ENCODE measurements around the gene KCNMB2. TPM values are rescaled to one million over a fixed set of nuclear protein-coding genes. Genes with fewer than 3 reads are reported as not detected.

Gene KCNMB2
- polyA plus RNA-seq, 3 donors = not detected

GRCh38 chr3:178777718-178778411 lies 241.6 kb downstream of the KCNMB2 start:
- Histone ChIP-seq H3K9ac (ENCODE audit: insufficient read depth, low read length, poor library complexity, severe bottlenecking) (no peak overlapping the region), H3K4me1 (ENCODE audit: control insufficient read depth in 1 of 2, insufficient read depth in 2 of 2, low read length in 2 of 2) (no peaks in the 10 kb centered on the region), H2AFZ (ENCODE audit: insufficient read depth, low read depth, low read length, poor library complexity, severe bottlenecking) (no peak overlapping the region), H3K36me3 (replicated peaks in 1 of 2; ENCODE audit: control insufficient read depth in 1 of 2, insufficient read depth in 2 of 2, low read length in 2 of 2) (no peaks in the 10 kb centered on the region), H3K4me2 (replicated peaks; ENCODE audit: extremely low read depth, low read length, poor library complexity, severe bottlenecking) (no peak overlapping the region), H3K4me3 (replicated peaks in 1 of 3; ENCODE audit: low read depth in 2 of 3, low read length in 3 of 3) (no peak overlapping the region), H3K27me3 (ENCODE audit: control insufficient read depth in 2 of 2, insufficient read depth in 2 of 2, low read length in 2 of 2) (no peaks in the 10 kb centered on the region), H4K20me1 (ENCODE audit: insufficient read depth, low read length) (no peaks in the 10 kb centered on the region), H3K79me2 (ENCODE audit: insufficient read depth, low read length) (no peaks in the 10 kb centered on the region), H3K27ac (ENCODE audit: low read depth in 1 of 2, low read length in 2 of 2) (no peak overlapping the region), H3K9me3 (replicated peaks in 1 of 2; ENCODE audit: control insufficient read depth in 1 of 2, insufficient read depth in 1 of 2, low read length in 2 of 2) (peaks cover 7 to 10% of the 10 kb centered on the region in 2 donors)
- Mint-ChIP-seq H3K27me3 (ENCODE audit: low read depth in 3 of 3) (no peaks in the 10 kb centered on the region), H3K36me3 (no peaks in the 10 kb centered on the region), H3K4me3 (no peak overlapping the region), H3K9me3 (peaks cover 0 to 9% (median 3%) of the 10 kb centered on the region in 7 donors), H3K27ac (no peak overlapping the region), H3K4me1 (no peaks in the 10 kb centered on the region)
- intact Hi-C loops (cut with micrococcal nuclease) = no loop called here
- DNase-seq = no peak
- TF ChIP-seq CTCF (IDR thresholded peaks at IDR 0.05) = no peak
- 100% methylated on average over 1 of the region's 4 CpGs for WGBS (ENCODE audit: insufficient coverage)

- Histone ChIP-seq H3K9ac (ENCODE audit: insufficient read depth, low read length, poor library complexity, severe bottlenecking) (no peak overlapping the region), H3K4me3 (replicated peaks in 1 of 3; ENCODE audit: low read depth in 2 of 3, low read length in 3 of 3) (no peak overlapping the region), H3K9me3 (replicated peaks in 1 of 2; ENCODE audit: control insufficient read depth in 1 of 2, insufficient read depth in 1 of 2, low read length in 2 of 2) (peaks cover 7 to 10% of the 10 kb centered on the region in 2 donors), H3K27me3 (ENCODE audit: control insufficient read depth in 2 of 2, insufficient read depth in 2 of 2, low read length in 2 of 2) (no peaks in the 10 kb centered on the region), H3K79me2 (ENCODE audit: insufficient read depth, low read length) (no peaks in the 10 kb centered on the region), H3K27ac (ENCODE audit: low read depth in 1 of 2, low read length in 2 of 2) (no peak overlapping the region), H3K4me2 (replicated peaks; ENCODE audit: extremely low read depth, low read length, poor library complexity, severe bottlenecking) (no peak overlapping the region), H2AFZ (ENCODE audit: insufficient read depth, low read depth, low read length, poor library complexity, severe bottlenecking) (no peak overlapping the region), H3K4me1 (ENCODE audit: control insufficient read depth in 1 of 2, insufficient read depth in 2 of 2, low read length in 2 of 2) (no peaks in the 10 kb centered on the region), H3K36me3 (replicated peaks in 1 of 2; ENCODE audit: control insufficient read depth in 1 of 2, insufficient read depth in 2 of 2, low read length in 2 of 2) (no peaks in the 10 kb centered on the region), H4K20me1 (ENCODE audit: insufficient read depth, low read length) (no peaks in the 10 kb centered on the region)
- no peak overlapping the region for H3K4me3 Mint-ChIP-seq
- intact Hi-C loops (cut with micrococcal nuclease) = no loop called here
- H3K36me3 Mint-ChIP-seq = no peaks in the 10 kb centered on the region
- no peak overlapping the region for H3K27ac Mint-ChIP-seq
- H3K4me1 Mint-ChIP-seq = no peaks in the 10 kb centered on the region
- TF ChIP-seq CTCF (IDR thresholded peaks at IDR 0.05) = no peak
- whole genome bisulfite sequencing (ENCODE audit: insufficient coverage) = no CpG with 5 or more reads among the region's 4 CpGs
- peaks cover 0 to 9% (median 2%) of the 10 kb centered on the region in 7 donors for H3K9me3 Mint-ChIP-seq
- DNase-seq = no peak
- no peaks in the 10 kb centered on the region for H3K27me3 Mint-ChIP-seq (ENCODE audit: low read depth in 3 of 3)
Measured at GRCh38 chr3:178778589-178778988, 242.4 kb downstream of the KCNMB2 start.
